Suprapubic skin (tissue), 4 donors: ENCODE data around the gene ACTN3.

Experiments
- POLR2A ChIP-seq, 2 donors: fragments of 450-650 bp; IDR thresholded peaks; one replicate each; pipeline ENCODE4 v1.6.1; 2017; ENCODE audit warnings: antibody characterized with exemption in 2 of 2, mild to moderate bottlenecking in 2 of 2, moderate library complexity in 2 of 2
- POLR2AphosphoS5 ChIP-seq, 3 donors: sonication (generic); formaldehyde crosslinking; IDR thresholded peaks; one replicate each; pipeline ENCODE4 v1.6.1; 2017; ENCODE audit warnings: antibody characterized with exemption in 3 of 3
- TF ChIP-seq, protein P1 (sequence below), 2 donors: fragments of 200-600 bp in 1 of 2; fragments of 450-650 bp in 1 of 2; sonication (generic) in 1 of 2; IDR thresholded peaks; one replicate each; pipeline ENCODE4 v1.5.1; 2016 to 2019; ENCODE audit warnings: antibody characterized with exemption in 2 of 2, mild to moderate bottlenecking in 1 of 2, moderate library complexity in 1 of 2

DNA sequence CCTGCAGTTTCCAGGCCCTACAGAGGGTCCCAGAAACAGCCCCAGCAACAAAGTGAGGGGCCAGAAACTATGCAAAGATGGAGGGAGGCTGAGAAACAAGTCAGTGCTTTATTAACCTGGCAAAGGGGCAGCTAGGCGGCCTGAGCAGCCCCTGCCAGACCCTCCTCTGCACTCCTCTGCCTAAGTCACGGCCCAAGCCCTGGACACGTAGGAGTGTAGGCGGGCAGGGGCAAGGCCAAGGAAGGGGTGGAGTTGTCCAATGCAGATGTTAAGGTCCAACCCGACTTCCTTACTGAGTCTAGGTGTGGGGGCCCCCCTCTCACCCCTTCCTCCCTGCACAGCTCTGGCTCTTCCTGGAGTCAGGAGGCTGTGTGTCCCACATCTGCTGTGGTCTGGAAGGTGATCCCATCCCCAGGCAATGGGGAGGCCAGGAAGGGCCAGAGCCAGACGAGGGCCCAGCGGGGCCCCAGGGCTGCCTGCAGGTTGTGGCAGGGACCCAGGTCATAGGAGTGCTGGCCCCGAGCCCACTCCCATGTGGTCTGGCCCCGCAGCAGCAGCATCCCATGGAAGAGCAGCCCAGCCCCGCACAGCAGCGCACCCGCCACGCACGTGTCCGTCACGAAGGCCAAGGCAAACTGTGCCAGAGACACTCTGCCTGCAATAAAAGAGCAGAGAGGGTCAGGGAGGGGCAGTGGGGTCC is 7.4 kb upstream of the ACTN3 start:
- no peak for TF ChIP-seq POLR2AphosphoS5 (IDR thresholded peaks at IDR 0.05)
- TF ChIP-seq POLR2A (IDR thresholded peaks at IDR 0.05): no peak
- TF ChIP-seq, protein P1, sequence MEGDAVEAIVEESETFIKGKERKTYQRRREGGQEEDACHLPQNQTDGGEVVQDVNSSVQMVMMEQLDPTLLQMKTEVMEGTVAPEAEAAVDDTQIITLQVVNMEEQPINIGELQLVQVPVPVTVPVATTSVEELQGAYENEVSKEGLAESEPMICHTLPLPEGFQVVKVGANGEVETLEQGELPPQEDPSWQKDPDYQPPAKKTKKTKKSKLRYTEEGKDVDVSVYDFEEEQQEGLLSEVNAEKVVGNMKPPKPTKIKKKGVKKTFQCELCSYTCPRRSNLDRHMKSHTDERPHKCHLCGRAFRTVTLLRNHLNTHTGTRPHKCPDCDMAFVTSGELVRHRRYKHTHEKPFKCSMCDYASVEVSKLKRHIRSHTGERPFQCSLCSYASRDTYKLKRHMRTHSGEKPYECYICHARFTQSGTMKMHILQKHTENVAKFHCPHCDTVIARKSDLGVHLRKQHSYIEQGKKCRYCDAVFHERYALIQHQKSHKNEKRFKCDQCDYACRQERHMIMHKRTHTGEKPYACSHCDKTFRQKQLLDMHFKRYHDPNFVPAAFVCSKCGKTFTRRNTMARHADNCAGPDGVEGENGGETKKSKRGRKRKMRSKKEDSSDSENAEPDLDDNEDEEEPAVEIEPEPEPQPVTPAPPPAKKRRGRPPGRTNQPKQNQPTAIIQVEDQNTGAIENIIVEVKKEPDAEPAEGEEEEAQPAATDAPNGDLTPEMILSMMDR (IDR thresholded peaks at IDR 0.05): no peak
